HEK293T (cell line): ENCODE data around the gene SNAI3.

Experiments
- BHLHE40 ChIP-seq: fragments of 450-650 bp; IDR thresholded peaks from 2 replicates; pipeline ENCODE4 v1.6.1; 2016; ENCODE audit warnings: mild to moderate bottlenecking, moderate library complexity, borderline replicate concordance
- ELF4 ChIP-seq: fragments of 450-650 bp; IDR thresholded peaks from 2 replicates; pipeline ENCODE4 v1.6.1; 2017; ENCODE audit warnings: antibody characterized with exemption
- FOXA1 ChIP-seq: fragments of 450-650 bp; IDR thresholded peaks from 2 replicates; pipeline ENCODE4 v1.6.1; 2016; ENCODE audit warnings: mild to moderate bottlenecking
- FOXM1 ChIP-seq: fragments of 450-650 bp; IDR thresholded peaks from 2 replicates; pipeline ENCODE4 v1.6.1; 2017; ENCODE audit warnings: mild to moderate bottlenecking, borderline replicate concordance
- LEF1 ChIP-seq: fragments of 450-650 bp; IDR thresholded peaks from 2 replicates; pipeline ENCODE4 v1.6.1; 2017; ENCODE audit warnings: mild to moderate bottlenecking, borderline replicate concordance
- PKNOX1 ChIP-seq: fragments of 450-650 bp; IDR thresholded peaks from 2 replicates; pipeline ENCODE4 v1.6.1; 2016
- SUZ12 ChIP-seq: fragments of 450-650 bp; IDR thresholded peaks from 2 replicates; pipeline ENCODE4 v1.6.1; 2016; ENCODE audit warnings: mild to moderate bottlenecking
- TARDBP ChIP-seq: fragments of 450-650 bp; IDR thresholded peaks from 2 replicates; pipeline ENCODE4 v1.6.1; 2016

GRCh38 chr16:88705801-88706228, 19.5 kb upstream of the SNAI3 start:
- TF ChIP-seq FOXM1 (no peak), FOXA1 (no peak), BHLHE40 (no peak), PKNOX1 (no peak), TARDBP (no peak), SUZ12 (no peak), ELF4 (no peak), LEF1 (no peak)
